GM12801 (cell line): ENCODE measurements around the gene TNP2.

ENCODE experiments used
- TF ChIP-seq, protein P1 (sequence below): IDR thresholded peaks from one replicate; pipeline ENCODE4 v1.5.1; 2011; ENCODE audit warnings: control low read depth; ENCODE audit not compliant: insufficient read length; ENCODE audit errors: extremely low read depth

Gene TNP2

DNA sequence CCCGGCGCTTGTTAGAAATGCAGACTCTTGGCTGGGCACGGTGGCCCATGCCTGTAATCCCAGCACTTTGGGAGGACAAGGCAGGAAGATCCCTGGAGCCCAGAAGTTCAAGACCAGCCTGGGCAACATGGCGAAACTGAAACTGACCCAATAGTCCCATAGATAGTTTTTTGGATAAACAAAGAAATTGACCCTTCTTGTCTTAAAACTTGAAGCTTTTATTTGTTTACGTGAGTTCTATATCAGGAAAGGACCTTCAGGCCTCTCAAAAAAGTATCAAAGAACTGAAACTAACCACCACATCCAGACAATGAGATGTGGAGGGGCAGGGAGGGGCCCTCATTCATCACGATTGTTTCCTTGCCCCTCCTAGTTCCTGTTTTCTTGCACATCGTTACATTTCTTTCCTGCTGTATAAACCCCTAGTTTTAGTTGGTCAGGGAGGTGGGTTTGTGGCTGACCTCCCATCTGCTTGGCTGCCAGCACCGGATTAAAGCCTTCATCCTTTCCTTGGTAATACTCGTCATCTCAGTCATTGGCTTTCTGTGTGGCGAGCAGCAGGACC, 42.0 kb upstream of the TNP2 start:
- TF ChIP-seq, protein P1, sequence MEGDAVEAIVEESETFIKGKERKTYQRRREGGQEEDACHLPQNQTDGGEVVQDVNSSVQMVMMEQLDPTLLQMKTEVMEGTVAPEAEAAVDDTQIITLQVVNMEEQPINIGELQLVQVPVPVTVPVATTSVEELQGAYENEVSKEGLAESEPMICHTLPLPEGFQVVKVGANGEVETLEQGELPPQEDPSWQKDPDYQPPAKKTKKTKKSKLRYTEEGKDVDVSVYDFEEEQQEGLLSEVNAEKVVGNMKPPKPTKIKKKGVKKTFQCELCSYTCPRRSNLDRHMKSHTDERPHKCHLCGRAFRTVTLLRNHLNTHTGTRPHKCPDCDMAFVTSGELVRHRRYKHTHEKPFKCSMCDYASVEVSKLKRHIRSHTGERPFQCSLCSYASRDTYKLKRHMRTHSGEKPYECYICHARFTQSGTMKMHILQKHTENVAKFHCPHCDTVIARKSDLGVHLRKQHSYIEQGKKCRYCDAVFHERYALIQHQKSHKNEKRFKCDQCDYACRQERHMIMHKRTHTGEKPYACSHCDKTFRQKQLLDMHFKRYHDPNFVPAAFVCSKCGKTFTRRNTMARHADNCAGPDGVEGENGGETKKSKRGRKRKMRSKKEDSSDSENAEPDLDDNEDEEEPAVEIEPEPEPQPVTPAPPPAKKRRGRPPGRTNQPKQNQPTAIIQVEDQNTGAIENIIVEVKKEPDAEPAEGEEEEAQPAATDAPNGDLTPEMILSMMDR, result no peak

DNA sequence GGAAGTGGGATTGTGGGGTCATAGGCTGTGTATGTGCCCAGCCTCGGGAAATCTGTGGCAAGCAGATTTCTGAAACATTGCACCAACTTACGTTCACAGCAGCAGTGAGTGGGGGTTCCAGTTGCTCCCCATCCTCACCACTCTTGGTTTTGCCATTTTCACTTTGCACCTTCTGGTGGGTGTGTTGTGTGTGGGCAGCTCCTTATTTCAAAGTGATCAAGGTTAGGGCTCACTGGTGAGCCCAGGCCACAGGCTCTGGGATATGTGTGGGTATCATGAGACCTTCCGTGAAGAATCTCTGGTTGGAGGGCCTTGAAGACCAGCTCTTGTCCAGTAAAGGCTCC, 41.5 kb upstream of the TNP2 start:
- TF ChIP-seq, protein P1, result no peak

DNA sequence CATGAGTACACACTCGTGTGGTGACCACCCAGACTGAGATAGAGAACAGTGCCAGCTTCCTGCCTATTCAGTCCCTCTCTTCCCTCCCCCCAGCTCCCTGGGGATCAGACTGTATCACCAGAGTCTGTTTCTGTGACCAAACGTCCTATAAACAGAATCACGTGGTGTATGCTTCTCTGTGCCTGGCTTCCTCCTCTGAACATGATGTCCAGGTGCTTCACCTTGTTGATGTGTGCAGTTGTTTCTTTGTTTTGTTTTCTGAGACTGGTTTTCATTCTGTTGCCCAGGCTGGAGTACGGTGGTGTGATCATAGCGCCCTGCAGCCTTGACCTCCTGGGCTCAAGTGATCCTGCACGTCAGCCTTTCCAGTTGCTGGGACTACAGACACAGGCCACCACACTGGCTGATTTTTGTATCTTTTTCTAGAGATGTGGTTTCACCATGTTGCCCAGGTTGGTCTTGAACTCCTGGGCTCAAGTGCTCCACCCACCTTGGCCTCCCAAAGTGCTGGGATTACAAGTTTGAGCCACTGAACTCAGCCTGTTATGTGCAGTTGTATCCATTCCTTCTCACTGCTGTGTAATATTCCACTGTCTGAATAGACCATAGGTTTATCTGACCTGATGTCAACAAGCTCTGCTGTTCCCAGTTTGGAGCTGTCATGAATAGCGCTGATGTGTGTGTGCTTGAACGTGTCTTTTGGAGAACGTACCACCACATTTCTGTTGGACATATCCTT, 40.9 kb upstream of the TNP2 start:
- TF ChIP-seq, protein P1, result no peak

DNA sequence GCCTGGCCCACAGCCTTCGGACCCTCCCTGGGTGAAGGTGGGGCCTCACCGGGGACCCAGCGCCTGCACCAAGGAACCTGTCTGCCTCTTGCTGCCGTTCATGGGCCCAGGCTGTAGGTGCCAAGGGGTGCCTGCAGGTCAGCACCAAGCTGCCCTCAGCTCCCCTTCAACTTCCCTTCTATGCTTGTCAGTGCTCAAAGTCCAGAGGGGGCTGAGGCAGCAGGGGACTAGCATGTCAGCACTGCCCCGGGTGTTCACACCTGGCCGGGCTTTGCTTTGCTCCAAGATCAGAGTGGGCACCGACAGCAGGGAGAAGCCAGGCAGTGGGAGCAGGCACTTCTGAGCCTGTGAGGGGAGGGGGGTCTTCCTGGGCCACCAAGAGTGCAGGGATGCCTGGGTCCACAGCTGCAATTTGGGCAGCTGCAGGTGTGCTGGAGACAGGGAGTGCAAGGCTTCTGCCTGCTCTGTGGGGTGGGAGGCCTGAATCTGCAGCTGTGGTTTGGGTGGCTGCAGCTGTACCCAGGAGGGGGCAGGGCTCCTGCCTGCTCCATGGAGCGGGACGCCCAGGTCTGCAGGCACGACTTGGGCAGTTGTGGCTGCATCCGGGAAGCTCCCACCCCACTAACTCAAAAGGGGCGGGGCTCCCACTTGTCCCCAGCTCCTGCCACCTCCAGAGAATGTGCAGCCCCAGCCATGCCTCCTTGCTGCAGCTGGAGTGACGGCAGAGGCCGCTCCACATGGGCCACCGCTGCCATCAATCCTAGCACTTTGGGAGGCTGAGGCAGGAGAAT, 39.6 kb upstream of the TNP2 start:
- TF ChIP-seq, protein P1, result no peak

DNA sequence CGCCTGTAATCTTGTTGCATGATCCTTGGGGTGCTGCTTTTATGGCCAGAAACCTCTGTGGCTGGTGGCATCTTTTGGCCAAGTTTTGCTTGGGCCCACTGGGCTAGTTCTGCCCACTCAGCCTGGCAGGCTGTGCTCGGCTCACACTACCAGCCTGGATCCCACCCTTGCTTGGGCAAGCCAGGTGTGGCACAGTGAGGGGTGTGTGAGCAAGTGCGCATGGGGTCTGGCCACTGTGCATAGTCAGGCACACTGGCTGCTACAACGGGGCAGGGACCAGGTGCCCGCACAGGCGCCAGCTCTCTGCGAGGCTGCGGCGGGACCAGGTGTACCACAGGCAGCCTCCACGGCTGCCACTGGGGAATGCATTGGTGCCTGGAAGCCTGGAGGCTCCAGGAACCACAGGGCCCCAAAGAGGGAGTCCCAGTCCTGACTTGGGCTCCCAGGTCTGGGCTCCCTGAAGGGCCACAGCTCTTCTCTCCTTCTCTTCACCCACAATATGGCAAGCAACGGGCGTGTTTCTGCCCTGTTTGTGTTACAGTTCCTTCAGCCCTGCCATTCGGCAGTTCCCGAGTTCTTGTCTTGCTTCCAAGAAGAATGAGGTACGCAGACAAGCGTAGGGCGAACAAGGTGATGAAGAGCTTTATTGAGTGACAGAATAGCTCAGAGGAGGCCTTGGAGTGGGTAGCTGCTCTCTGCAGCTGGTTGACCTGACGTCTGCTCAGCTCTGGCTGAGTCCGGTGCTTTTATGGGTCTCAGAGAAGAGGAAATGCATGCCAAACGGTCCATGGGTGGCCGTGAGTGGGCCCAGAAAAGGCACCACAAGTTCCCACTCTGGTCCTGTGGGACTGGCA, 38.7 kb upstream of the TNP2 start:
- TF ChIP-seq, protein P1, result no peak

DNA sequence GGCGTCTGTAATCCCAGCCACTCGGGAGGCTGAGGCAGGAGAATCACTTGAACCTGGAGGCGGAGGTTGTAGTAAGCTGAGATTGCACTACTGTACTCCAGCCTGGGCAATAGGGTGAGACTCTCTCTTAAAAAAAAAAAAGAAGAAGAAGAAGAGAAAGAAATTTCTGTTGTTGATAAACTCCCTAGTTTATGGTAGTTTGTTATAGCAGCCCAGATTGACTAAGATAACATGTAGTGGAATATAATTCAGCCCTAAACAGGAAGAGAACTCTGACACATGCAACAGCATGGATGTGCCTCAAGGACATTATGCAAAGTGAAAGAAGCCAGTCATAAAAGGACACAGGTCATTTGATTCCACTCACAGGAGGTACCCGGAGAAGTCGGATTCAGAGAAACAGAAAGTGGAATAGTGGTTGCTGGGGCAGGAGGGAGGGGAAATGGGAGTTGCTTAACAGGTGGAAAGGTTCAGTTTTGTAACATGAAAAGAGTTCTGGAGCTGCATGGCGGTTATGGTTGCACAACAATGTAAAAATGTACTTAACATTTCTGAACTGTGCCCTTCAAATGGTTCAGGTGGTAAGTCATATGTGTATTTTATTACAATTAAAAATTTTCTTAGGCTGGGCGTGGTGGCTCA, 38.0 kb upstream of the TNP2 start:
- TF ChIP-seq, protein P1, result no peak
